GM12878 (cell line): ENCODE measurements around the gene OR51M1. TPM values are rescaled to one million over a fixed set of nuclear protein-coding genes. Genes with fewer than 3 reads are reported as not detected.

Experiments used
- ATAC-seq: fragments of 200-7000 bp; cut with Tn5 transposase; 3 replicates; pipeline ENCODE4 v1.9.1; 2020; ENCODE audit warnings: mild to moderate bottlenecking, moderate library complexity
- BruUV-seq: library from RNA; stranded (reverse); fragments of 400-500 nt; replicated peaks from 2 replicates; lab custom pipeline; 2021; lab: Mats Ljungman, UMichigan
- CTCF ChIA-PET: fragments of 300-600 bp; sonication (Branson Sonifier 250); formaldehyde crosslinking; extraction: SDS; loops from one replicate; lab custom pipeline; 2021; ENCODE audit warnings: inconsistent platforms; lab: Yijun Ruan, JAX
- POLR2A ChIA-PET: fragments of 350-600 bp; formaldehyde crosslinking; extraction: SDS; loops from one replicate; lab custom pipeline; 2021; ENCODE audit warnings: inconsistent platforms; lab: Charles Lee
- RAD21 ChIA-PET: fragments of 300-600 bp; sonication (Branson Sonifier 250); formaldehyde crosslinking; loops from one replicate; lab custom pipeline; 2023; ENCODE audit warnings: antibody characterized with exemption; ENCODE audit not compliant: unreplicated experiment; lab: Charles Lee
- SMC1A ChIA-PET: fragments of 300-600 bp; sonication (Branson Sonifier 250); formaldehyde crosslinking; loops from one replicate; lab custom pipeline; 2023; ENCODE audit not compliant: unreplicated experiment, uncharacterized antibody; lab: Charles Lee
- DNase-seq: peaks from one replicate; pipeline ENCODE4 v3.0.0-alpha.2; 2011; ENCODE audit warnings: low read depth, low spot score
- FAIRE-seq: peaks from 3 replicates; lab custom pipeline; 2011; peaks lifted over from hg19 to GRCh38; lab: Jason Lieb, UNC
- H2AFZ ChIP-seq: 2 replicates; pipeline ENCODE4 v1.6.0; 2011; ENCODE audit warnings: low read depth, low read length, control low read depth; ENCODE audit not compliant: control insufficient read depth
- H3K27ac ChIP-seq: 2 replicates; pipeline ENCODE4 v1.5.1; 2011; ENCODE audit warnings: control low read depth; ENCODE audit not compliant: control insufficient read depth, insufficient read depth
- H3K27me3 ChIP-seq, 2 experiments: replicated peaks in 1 of 2; 2 replicates each; pipeline versions ENCODE4 v1.6.0 to v1.6.1; 2011; ENCODE audit warnings: low read length in 1 of 2; ENCODE audit not compliant: control insufficient read depth in 2 of 2, insufficient read depth in 2 of 2
- H3K36me3 ChIP-seq, 2 experiments: 2 replicates each; pipeline ENCODE4 v1.5.1; 2011; ENCODE audit warnings: low read length in 1 of 2; ENCODE audit not compliant: control insufficient read depth in 2 of 2, insufficient read depth in 2 of 2
- H3K4me1 ChIP-seq: 2 replicates; pipeline ENCODE4 v1.6.1; 2011; ENCODE audit warnings: mild to moderate bottlenecking, low read length, moderate library complexity, mixed read lengths; ENCODE audit not compliant: control insufficient read depth, insufficient read depth
- H3K4me2 ChIP-seq: 2 replicates; pipeline ENCODE4 v1.6.0; 2011; ENCODE audit warnings: control low read depth; ENCODE audit not compliant: control insufficient read depth, insufficient read depth
- H3K4me3 ChIP-seq: fragments of 200-600 bp; sonication (generic); 2 replicates; pipeline ENCODE4 v1.5.1; 2016
- H3K79me2 ChIP-seq: 2 replicates; pipeline ENCODE4 v1.6.0; 2011; ENCODE audit warnings: low read length; ENCODE audit not compliant: control insufficient read depth, insufficient read depth
- H3K9ac ChIP-seq: 2 replicates; pipeline ENCODE4 v1.8.0; 2011; ENCODE audit warnings: low read length, control low read depth, mixed read lengths; ENCODE audit not compliant: control insufficient read depth, insufficient read depth
- H3K9me3 ChIP-seq: replicated peaks from 3 replicates; pipeline ENCODE4 v1.5.1; 2011; ENCODE audit warnings: mild to moderate bottlenecking, low read length; ENCODE audit not compliant: control insufficient read depth, insufficient read depth
- H4K20me1 ChIP-seq: 2 replicates; pipeline ENCODE4 v1.6.0; 2011; ENCODE audit not compliant: control insufficient read depth, insufficient read depth
- ATF7 ChIP-seq: fragments of 450-650 bp; IDR thresholded peaks from 2 replicates; pipeline ENCODE4 v1.6.1; 2016; ENCODE audit warnings: low read depth, mild to moderate bottlenecking
- CBFB ChIP-seq: IDR thresholded peaks from 2 replicates; pipeline ENCODE4 v1.6.1; 2016; ENCODE audit warnings: antibody characterized with exemption, low read depth
- DPF2 ChIP-seq: fragments of 450-650 bp; IDR thresholded peaks from 2 replicates; pipeline ENCODE4 v1.6.1; 2017; ENCODE audit warnings: mild to moderate bottlenecking
- ELK1 ChIP-seq: IDR thresholded peaks from 2 replicates; pipeline ENCODE4 v1.6.1; 2012; ENCODE audit warnings: low read depth, low read length, improper control_type of control experiment
- EZH2 ChIP-seq: IDR thresholded peaks from 2 replicates; pipeline ENCODE4 v1.6.1; 2012; ENCODE audit warnings: low read depth, mild to moderate bottlenecking, control low read depth, inconsistent platforms, low read length, borderline replicate concordance; ENCODE audit not compliant: control insufficient read depth
- HDAC6 ChIP-seq: fragments of 200-600 bp; sonication (generic); IDR thresholded peaks from one replicate; pipeline ENCODE4 v1.8.0; 2017; ENCODE audit warnings: antibody characterized with exemption; ENCODE audit not compliant: unreplicated experiment
- MXI1 ChIP-seq: fragments of 150-350 bp; IDR thresholded peaks from 2 replicates; pipeline ENCODE4 v1.6.1; 2011; ENCODE audit warnings: low read depth, mild to moderate bottlenecking, inconsistent platforms, low read length, improper control_type of control experiment
- NBN ChIP-seq: fragments of 450-650 bp; IDR thresholded peaks from 2 replicates; pipeline ENCODE4 v1.6.1; 2016
- PAX5 ChIP-seq: IDR thresholded peaks from 2 replicates; pipeline ENCODE4 v1.6.1; 2011; ENCODE audit warnings: low read depth, low read length, borderline replicate concordance
- PML ChIP-seq: IDR thresholded peaks from 2 replicates; pipeline ENCODE4 v1.6.1; 2012; ENCODE audit warnings: low read length, inconsistent platforms
- SMAD5 ChIP-seq: IDR thresholded peaks from 2 replicates; pipeline ENCODE4 v1.6.1; 2016; ENCODE audit warnings: antibody characterized with exemption, low read depth
- SUPT20H ChIP-seq: IDR thresholded peaks from 2 replicates; pipeline ENCODE4 v1.6.1; 2011; ENCODE audit warnings: low read depth, mild to moderate bottlenecking, low read length, moderate library complexity, borderline replicate concordance; ENCODE audit not compliant: control insufficient read depth
- TAF1 ChIP-seq: IDR thresholded peaks from 2 replicates; pipeline ENCODE4 v1.6.1; 2011; ENCODE audit warnings: mild to moderate bottlenecking, low read depth, low read length, borderline replicate concordance
- TCF12 ChIP-seq: IDR thresholded peaks from 2 replicates; pipeline ENCODE4 v1.6.1; 2011; ENCODE audit warnings: low read depth, mild to moderate bottlenecking, low read length
- TCF3 ChIP-seq: IDR thresholded peaks from 2 replicates; pipeline ENCODE4 v1.6.1; 2012; ENCODE audit warnings: low read depth, mild to moderate bottlenecking, low read length, borderline replicate concordance; ENCODE audit not compliant: insufficient read depth
- ZNF622 ChIP-seq: fragments of 450-650 bp; IDR thresholded peaks from 2 replicates; pipeline ENCODE4 v1.6.1; 2017; ENCODE audit warnings: mild to moderate bottlenecking, inconsistent platforms
- WGBS: methylation state at CpG from one replicate; pipeline ENCODE4 v1.1.6; 2016; ENCODE audit warnings: low lambda C conversion rate; ENCODE audit not compliant: insufficient replicate concordance, insufficient coverage; ENCODE audit errors: missing lambda C conversion rate; 5-methylcytosine and 5-hydroxymethylcytosine counted together
- in situ Hi-C: fragments of 300-500 bp; cut with MboI; formaldehyde crosslinking; loops from 9 replicates; pipeline ENCODE4 v1.14.3; 2018; ENCODE audit warnings: mixed read lengths
- intact Hi-C: fragments of 100-400 bp; cut with micrococcal nuclease; formaldehyde crosslinking; loops from one replicate; pipeline ENCODE4 v1.14.2; 2022; ENCODE audit not compliant: unreplicated experiment
- polyA plus RNA-seq, 11 experiments: library from polyadenylated mRNA; depleted of rRNA in 4 of 11; unstranded in 6 of 11; stranded (reverse) in 5 of 11; fragments of >200 nt; fragmentation: Nextera tagmentation in 4 of 11; fragmentation: Illumina TruSeq in 1 of 11; extraction: Ambion mirVana in 4 of 11; extraction: Trizol in 1 of 11; gene quantifications; 1 replicate in 1 of 11; 2 replicates in 10 of 11; pipeline versions ENCODE4 v1.2.1 to v1.2.3, GENCODE V29; 2011 to 2016; ENCODE audit warnings: inconsistent platforms in 2 of 11, missing spikeins in 2 of 11, low read depth in 1 of 11
- total RNA-seq, 4 experiments: library from RNA; depleted of rRNA in 3 of 4; stranded (reverse); fragments of >200 nt in 3 of 4; fragmentation: Illumina TruSeq in 1 of 4; extraction: Trizol in 1 of 4; gene quantifications; 2 replicates each; pipeline versions ENCODE4 v1.2.1 to v1.2.3, GENCODE V29; 2013 to 2021
- TF ChIP-seq, protein P1 (sequence below), 3 experiments: IDR thresholded peaks in 2 of 3; conservative IDR thresholded peaks in 1 of 3; 2 replicates each; pipeline ENCODE4 v1.5.1; 2011; ENCODE audit warnings: low read depth in 3 of 3, low read length in 3 of 3, mild to moderate bottlenecking in 3 of 3, control low read depth in 2 of 3, moderate library complexity in 2 of 3, inconsistent platforms in 1 of 3, mixed read lengths in 1 of 3; ENCODE audit not compliant: control insufficient read depth in 2 of 3, insufficient read depth in 1 of 3; ENCODE audit errors: extremely low read depth in 1 of 3

The OR51M1 gene
- total and polyA plus RNA-seq, 10 of the 15 experiments (the other 5 are each of a cell fraction or from before 2014, with no cell fraction given): 0.06 TPM; not detected in 9

DNA sequence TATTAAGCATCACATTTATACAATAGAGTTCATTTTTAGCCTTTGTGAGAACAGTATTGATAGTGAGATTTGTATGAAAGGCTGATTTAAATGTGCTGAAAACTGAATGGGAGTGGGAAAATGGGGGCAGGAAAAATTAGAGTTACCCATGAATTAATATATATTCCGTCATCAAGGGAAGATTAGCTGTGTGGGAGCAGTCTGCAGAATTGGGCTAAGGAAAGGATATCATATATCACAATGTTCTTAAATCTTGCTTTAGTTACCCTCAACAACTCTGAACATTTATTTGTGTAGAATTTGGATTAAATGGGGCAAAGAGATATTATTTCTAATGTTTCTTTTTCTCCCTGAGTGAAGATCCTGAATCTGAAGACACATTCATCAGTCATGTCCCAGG is 38.2 kb downstream of the OR51M1 start, which contains the start of gene OR51Q1:
OR51Q1 (plus strand) TSS at position 301 of the 400 bp plus-strand sequence; CDS start at position 391, 90 bp downstream.
- ChIA-PET CTCF (no interaction called here), SMC1A (no interaction called here), POLR2A (no interaction called here), RAD21 (no interaction called here)
- FAIRE-seq: no peak
- in situ Hi-C loops (no loop called here), intact Hi-C loops (no loop called here)
- no peak within 1 kb of the TSS for H2AFZ ChIP-seq
- no peaks in the 10 kb centered on the region for H3K4me1 ChIP-seq
- no peak within 1 kb of the TSS for H3K9ac ChIP-seq
- no peaks in the 10 kb centered on the region for H3K9me3 ChIP-seq
- TF ChIP-seq SUPT20H: no peak
- no peak for TF ChIP-seq TAF1
- no peak for TF ChIP-seq CBFB
- no peak for TF ChIP-seq MXI1
- TF ChIP-seq TCF3: no peak
- no peak for TF ChIP-seq SMAD5
- TF ChIP-seq DPF2: no peak
- TF ChIP-seq ZNF622: no peak
- no peak within 1 kb of the TSS for H3K4me3 ChIP-seq
- H3K4me2 ChIP-seq: no peak within 1 kb of the TSS
- BruUV-seq: no TSS peak
- no peak within 1 kb of the TSS for H3K27ac ChIP-seq
- H3K27me3 ChIP-seq: peaks cover 0 to 2% of the 10 kb centered on the region in 2 experiments; a peak in 2 of 4 replicates
- no peaks in the 10 kb centered on the region for H3K79me2 ChIP-seq
- WGBS: 31% methylated on average over 1 of the region's 1 CpG
- H4K20me1 ChIP-seq: no peaks in the 10 kb centered on the region
- no peaks in the 10 kb centered on the region for H3K36me3 ChIP-seq
- no peak for ATAC-seq
- DNase-seq: no peak

DNA sequence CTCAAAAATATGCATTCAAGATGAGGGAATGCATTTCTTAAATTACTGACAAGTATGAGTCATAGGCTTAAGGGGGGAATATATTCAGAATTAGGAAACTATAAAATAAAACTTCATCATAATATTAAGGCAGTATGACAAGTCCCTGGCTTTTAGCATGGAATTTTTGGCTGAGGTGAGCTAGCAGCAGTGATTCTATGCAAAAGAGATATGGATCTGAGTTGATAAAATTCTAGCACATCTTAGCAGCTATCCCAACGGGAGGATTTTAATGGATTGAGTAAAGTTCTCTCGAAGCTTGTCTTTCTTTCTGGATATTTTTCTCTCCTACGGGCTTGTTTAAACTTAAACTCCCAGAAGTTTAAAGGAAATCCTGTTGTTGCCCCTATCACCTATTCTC is 39.5 kb downstream of the OR51M1 start:
- intact Hi-C loops: no loop called here
- H3K4me3 ChIP-seq: no peak overlapping the region
- POLR2A ChIA-PET: no interaction called here
- H3K27ac ChIP-seq: no peak overlapping the region
- RAD21 ChIA-PET: no interaction called here
- no peaks in the 10 kb centered on the region for H3K79me2 ChIP-seq
- H2AFZ ChIP-seq: no peak overlapping the region
- BruUV-seq: no TSS peak
- DNase-seq (no peak), FAIRE-seq (no peak), ATAC-seq (no peak)
- H3K36me3 ChIP-seq: no peaks in the 10 kb centered on the region
- no peaks in the 10 kb centered on the region for H3K9me3 ChIP-seq
- no peaks in the 10 kb centered on the region for H4K20me1 ChIP-seq
- H3K4me2 ChIP-seq: no peak overlapping the region
- CTCF ChIA-PET: interaction anchor here (0.9 to 1.1 kb wide), 3 partner anchors 13 to 129 kb away, joined by 3 to 4 read pairs (median 3); no protein-coding TSS in a partner anchor
- peaks cover 0 to 2% of the 10 kb centered on the region in 2 experiments; a peak in 2 of 4 replicates for H3K27me3 ChIP-seq
- in situ Hi-C loops: no loop called here
- SMC1A ChIA-PET: interaction anchor here (0.6 kb wide), 1 partner anchor 387 kb away, joined by 4 read pairs; no protein-coding TSS in a partner anchor
- no peak overlapping the region for H3K9ac ChIP-seq
- 9% methylated on average over 3 of the region's 3 CpGs for WGBS
- H3K4me1 ChIP-seq: no peaks in the 10 kb centered on the region
- TF ChIP-seq PAX5 (no peak), PML (no peak), NBN (no peak), TCF3 (no peak), ELK1 (no peak), EZH2 (no peak), HDAC6 (no peak), ATF7 (no peak), TCF12 (no peak), SMAD5 (no peak), MXI1 (no peak)
- TF ChIP-seq, protein P1, sequence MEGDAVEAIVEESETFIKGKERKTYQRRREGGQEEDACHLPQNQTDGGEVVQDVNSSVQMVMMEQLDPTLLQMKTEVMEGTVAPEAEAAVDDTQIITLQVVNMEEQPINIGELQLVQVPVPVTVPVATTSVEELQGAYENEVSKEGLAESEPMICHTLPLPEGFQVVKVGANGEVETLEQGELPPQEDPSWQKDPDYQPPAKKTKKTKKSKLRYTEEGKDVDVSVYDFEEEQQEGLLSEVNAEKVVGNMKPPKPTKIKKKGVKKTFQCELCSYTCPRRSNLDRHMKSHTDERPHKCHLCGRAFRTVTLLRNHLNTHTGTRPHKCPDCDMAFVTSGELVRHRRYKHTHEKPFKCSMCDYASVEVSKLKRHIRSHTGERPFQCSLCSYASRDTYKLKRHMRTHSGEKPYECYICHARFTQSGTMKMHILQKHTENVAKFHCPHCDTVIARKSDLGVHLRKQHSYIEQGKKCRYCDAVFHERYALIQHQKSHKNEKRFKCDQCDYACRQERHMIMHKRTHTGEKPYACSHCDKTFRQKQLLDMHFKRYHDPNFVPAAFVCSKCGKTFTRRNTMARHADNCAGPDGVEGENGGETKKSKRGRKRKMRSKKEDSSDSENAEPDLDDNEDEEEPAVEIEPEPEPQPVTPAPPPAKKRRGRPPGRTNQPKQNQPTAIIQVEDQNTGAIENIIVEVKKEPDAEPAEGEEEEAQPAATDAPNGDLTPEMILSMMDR (IDR thresholded peaks at IDR 0.05 in 2 of 3, conservative IDR thresholded peaks at IDR 0.05 in 1 of 3; ENCODE audit: control insufficient read depth in 2 of 3, extremely low read depth in 1 of 3, insufficient read depth in 1 of 3, low read depth in 3 of 3, low read length in 3 of 3): no peak
